ENCODE results near the gene NLRP2B. TPM values are rescaled to one million over a fixed set of nuclear protein-coding genes. Genes with fewer than 3 reads are reported as not detected.
"Not testable (repeated sequence)": the region's sequence is repeated elsewhere in the genome, so short reads cannot be mapped to it uniquely, and the experiment has no call there.

The NLRP2B gene
- total RNA-seq (under 1 TPM; 0.06 to 0.10 TPM), polyA plus RNA-seq (ENCODE audit: insufficient read length in 2 of 2) (under 1 TPM; 0.13 to 0.15 TPM)
- long read RNA-seq, donor 1: 0 reads
- long read RNA-seq, donor 2: 0 reads
- long read RNA-seq, donor 3: 0 reads
- long read RNA-seq, donor 4: 0 reads

- Histone ChIP-seq H3K27me3 (ENCODE audit: control insufficient read depth, insufficient read depth, low read length) (no peaks in the 10 kb centered on the region), H3K27ac (ENCODE audit: low read depth, low read length) (no peak within 1 kb of the TSS), H3K36me3 (ENCODE audit: control insufficient read depth, insufficient read depth, low read length) (no peaks in the 10 kb centered on the region), H3K9me3 (ENCODE audit: control insufficient read depth, insufficient read depth, low read length) (peaks cover 1% of the 10 kb centered on the region), H3K4me3 (ENCODE audit: low read depth, low read length) (no peak within 1 kb of the TSS), H3K4me1 (ENCODE audit: control insufficient read depth, insufficient read depth, low read length) (no peaks in the 10 kb centered on the region)
- no peak for DNase-seq (ENCODE audit: low read depth in 4 of 6, low spot score in 6 of 6)
- whole genome bisulfite sequencing (ENCODE audit: insufficient coverage): 82% methylated on average over 1 of the region's 6 CpGs
These were observed at the start of gene NLRP2B for GRCh38 chrX:57680160-57680559. Gene NLRP2B, minus strand, starts transcription at chrX:57680260.

GRCh38 chrX:57725995-57726394, 45.9 kb upstream of the NLRP2B start:
- not testable (repeated sequence) for H3K36me3 ChIP-seq (ENCODE audit: control insufficient read depth, insufficient read depth, low read length); H3K27me3 ChIP-seq (ENCODE audit: control insufficient read depth, insufficient read depth, low read length); H3K4me1 ChIP-seq (ENCODE audit: control insufficient read depth, insufficient read depth, low read length); DNase-seq (ENCODE audit: low read depth in 4 of 6, low spot score in 6 of 6); H3K9me3 ChIP-seq (ENCODE audit: control insufficient read depth, insufficient read depth, low read length); H3K4me3 ChIP-seq (ENCODE audit: low read depth, low read length); H3K27ac ChIP-seq (ENCODE audit: low read depth, low read length)
- WGBS (ENCODE audit: insufficient coverage): no CpG with 5 or more reads among the region's 3 CpGs

- Histone ChIP-seq H3K4me1 (ENCODE audit: control insufficient read depth, insufficient read depth, low read length) (no peaks in the 10 kb centered on the region), H3K27ac (ENCODE audit: low read depth, low read length) (no peak overlapping the region), H3K36me3 (ENCODE audit: control insufficient read depth, insufficient read depth, low read length) (no peaks in the 10 kb centered on the region), H3K4me3 (ENCODE audit: low read depth, low read length) (no peak overlapping the region), H3K9me3 (ENCODE audit: control insufficient read depth, insufficient read depth, low read length) (peaks cover 1% of the 10 kb centered on the region), H3K27me3 (ENCODE audit: control insufficient read depth, insufficient read depth, low read length) (no peaks in the 10 kb centered on the region)
- WGBS (ENCODE audit: insufficient coverage): no CpG with 5 or more reads among the region's 2 CpGs
- no peak for DNase-seq (ENCODE audit: low read depth in 4 of 6, low spot score in 6 of 6)
These were observed 1.3 kb upstream of the NLRP2B start for GRCh38 chrX:57681341-57681740.

GRCh38 chrX:57678686-57679428, 1.2 kb downstream of the NLRP2B start:
- no peaks in the 10 kb centered on the region for H3K27me3 ChIP-seq (ENCODE audit: control insufficient read depth, insufficient read depth, low read length)
- no peaks in the 10 kb centered on the region for H3K9me3 ChIP-seq (ENCODE audit: control insufficient read depth, insufficient read depth, low read length)
- no peak for DNase-seq (ENCODE audit: low read depth in 4 of 6, low spot score in 6 of 6)
- no peak overlapping the region for H3K27ac ChIP-seq (ENCODE audit: low read depth, low read length)
- 89% methylated on average over 35 of the region's 37 CpGs for WGBS (ENCODE audit: insufficient coverage)
- no peak overlapping the region for H3K4me3 ChIP-seq (ENCODE audit: low read depth, low read length)
- no peaks in the 10 kb centered on the region for H3K4me1 ChIP-seq (ENCODE audit: control insufficient read depth, insufficient read depth, low read length)
- H3K36me3 ChIP-seq (ENCODE audit: control insufficient read depth, insufficient read depth, low read length): no peaks in the 10 kb centered on the region

- H3K27me3 ChIP-seq (ENCODE audit: control insufficient read depth, insufficient read depth, low read length): no peaks in the 10 kb centered on the region
- H3K9me3 ChIP-seq (ENCODE audit: control insufficient read depth, insufficient read depth, low read length): no peaks in the 10 kb centered on the region
- 67% methylated on average over 5 of the region's 8 CpGs for WGBS (ENCODE audit: insufficient coverage)
- no peak overlapping the region for H3K4me3 ChIP-seq (ENCODE audit: low read depth, low read length)
- no peaks in the 10 kb centered on the region for H3K36me3 ChIP-seq (ENCODE audit: control insufficient read depth, insufficient read depth, low read length)
- H3K27ac ChIP-seq (ENCODE audit: low read depth, low read length): no peak overlapping the region
- DNase-seq (ENCODE audit: low read depth in 4 of 6, low spot score in 6 of 6): no peak
- no peaks in the 10 kb centered on the region for H3K4me1 ChIP-seq (ENCODE audit: control insufficient read depth, insufficient read depth, low read length)
These were observed 2.8 kb downstream of the NLRP2B start for GRCh38 chrX:57677132-57677858.

GRCh38 chrX:57675320-57675719, 4.7 kb downstream of the NLRP2B start:
- H3K27ac ChIP-seq (ENCODE audit: low read depth, low read length): no peak overlapping the region
- no peaks in the 10 kb centered on the region for H3K36me3 ChIP-seq (ENCODE audit: control insufficient read depth, insufficient read depth, low read length)
- DNase-seq (ENCODE audit: low read depth in 4 of 6, low spot score in 6 of 6): no peak
- no CpG with 5 or more reads among the region's 2 CpGs for WGBS (ENCODE audit: insufficient coverage)
- no peaks in the 10 kb centered on the region for H3K9me3 ChIP-seq (ENCODE audit: control insufficient read depth, insufficient read depth, low read length)
- H3K4me1 ChIP-seq (ENCODE audit: control insufficient read depth, insufficient read depth, low read length): no peaks in the 10 kb centered on the region
- no peaks in the 10 kb centered on the region for H3K27me3 ChIP-seq (ENCODE audit: control insufficient read depth, insufficient read depth, low read length)
- H3K4me3 ChIP-seq (ENCODE audit: low read depth, low read length): no peak overlapping the region

GRCh38 chrX:57674861-57675260, 5.2 kb downstream of the NLRP2B start:
- Histone ChIP-seq H3K4me1 (ENCODE audit: control insufficient read depth, insufficient read depth, low read length) (no peaks in the 10 kb centered on the region), H3K27ac (ENCODE audit: low read depth, low read length) (no peak overlapping the region), H3K4me3 (ENCODE audit: low read depth, low read length) (no peak overlapping the region), H3K9me3 (ENCODE audit: control insufficient read depth, insufficient read depth, low read length) (no peaks in the 10 kb centered on the region), H3K36me3 (ENCODE audit: control insufficient read depth, insufficient read depth, low read length) (no peaks in the 10 kb centered on the region), H3K27me3 (ENCODE audit: control insufficient read depth, insufficient read depth, low read length) (no peaks in the 10 kb centered on the region)
- WGBS (ENCODE audit: insufficient coverage): 80% methylated on average over 2 of the region's 5 CpGs
- no peak for DNase-seq (ENCODE audit: low read depth in 4 of 6, low spot score in 6 of 6)

- H3K36me3 ChIP-seq (ENCODE audit: control insufficient read depth, insufficient read depth, low read length): no peaks in the 10 kb centered on the region
- no peak for DNase-seq (ENCODE audit: low read depth in 4 of 6, low spot score in 6 of 6)
- no peak overlapping the region for H3K4me3 ChIP-seq (ENCODE audit: low read depth, low read length)
- H3K4me1 ChIP-seq (ENCODE audit: control insufficient read depth, insufficient read depth, low read length): no peaks in the 10 kb centered on the region
- H3K9me3 ChIP-seq (ENCODE audit: control insufficient read depth, insufficient read depth, low read length): no peaks in the 10 kb centered on the region
- H3K27me3 ChIP-seq (ENCODE audit: control insufficient read depth, insufficient read depth, low read length): no peaks in the 10 kb centered on the region
- no peak overlapping the region for H3K27ac ChIP-seq (ENCODE audit: low read depth, low read length)
- no CpG with 5 or more reads among the region's 1 CpG for WGBS (ENCODE audit: insufficient coverage)
These were observed 10.1 kb downstream of the NLRP2B start for GRCh38 chrX:57669961-57670360.

GRCh38 chrX:57667010-57667409, 13.1 kb downstream of the NLRP2B start:
- Histone ChIP-seq H3K9me3 (ENCODE audit: control insufficient read depth, insufficient read depth, low read length) (no peaks in the 10 kb centered on the region), H3K4me3 (ENCODE audit: low read depth, low read length) (no peak overlapping the region), H3K36me3 (ENCODE audit: control insufficient read depth, insufficient read depth, low read length) (no peaks in the 10 kb centered on the region), H3K4me1 (ENCODE audit: control insufficient read depth, insufficient read depth, low read length) (no peaks in the 10 kb centered on the region), H3K27me3 (ENCODE audit: control insufficient read depth, insufficient read depth, low read length) (no peaks in the 10 kb centered on the region), H3K27ac (ENCODE audit: low read depth, low read length) (no peak overlapping the region)
- DNase-seq (ENCODE audit: low read depth in 4 of 6, low spot score in 6 of 6): no peak
- no CpG with 5 or more reads among the region's 1 CpG for WGBS (ENCODE audit: insufficient coverage)

- WGBS (ENCODE audit: insufficient coverage): no CpG with 5 or more reads among the region's 2 CpGs
- Histone ChIP-seq H3K4me1 (ENCODE audit: control insufficient read depth, insufficient read depth, low read length) (no peaks in the 10 kb centered on the region), H3K4me3 (ENCODE audit: low read depth, low read length) (no peak overlapping the region), H3K27me3 (ENCODE audit: control insufficient read depth, insufficient read depth, low read length) (no peaks in the 10 kb centered on the region), H3K9me3 (ENCODE audit: control insufficient read depth, insufficient read depth, low read length) (no peaks in the 10 kb centered on the region), H3K27ac (ENCODE audit: low read depth, low read length) (no peak overlapping the region), H3K36me3 (ENCODE audit: control insufficient read depth, insufficient read depth, low read length) (no peaks in the 10 kb centered on the region)
- no peak for DNase-seq (ENCODE audit: low read depth in 4 of 6, low spot score in 6 of 6)
These were observed 25.0 kb downstream of the NLRP2B start for GRCh38 chrX:57655065-57655464.
